ENCODE measurements around the gene RASSF3. TPM values are rescaled to one million over a fixed set of nuclear protein-coding genes. Genes with fewer than 3 reads are reported as not detected.
A peak's percentile ranks its signal among the peaks of the same experiment; 100 is the strongest.

RASSF3 gene
- total RNA-seq, 4 donors from 2014 or later, result 14.7 to 18.3 (median 16.7) TPM

DNA sequence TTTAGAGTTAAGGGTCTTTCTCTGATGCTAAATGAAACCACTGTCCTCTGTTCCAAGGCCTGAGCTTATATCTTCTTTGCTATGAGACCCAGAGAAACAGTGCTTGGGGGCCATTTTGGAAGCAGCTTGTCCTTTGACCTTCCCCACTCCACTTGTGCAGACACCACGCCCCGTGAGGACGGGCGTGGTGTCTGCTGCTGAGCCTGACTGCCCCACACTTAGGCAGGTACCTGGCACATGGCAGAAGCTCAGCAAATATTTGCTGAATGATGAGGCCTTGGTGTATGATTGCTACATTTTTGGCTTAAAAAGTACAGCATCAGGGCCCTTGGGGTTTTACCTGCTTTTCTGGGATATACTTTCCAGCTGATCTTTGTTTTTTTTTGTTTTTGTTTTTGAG is 69.9 kb downstream of the RASSF3 start:
- 87 to 94% methylated on average over 4 of the region's 4 CpGs for WGBS, 2 donors
- H3K4me1 ChIP-seq, result peaks cover 0 to 33% (median 21%) of the 10 kb centered on the region in 4 donors
- DNase-seq (ENCODE audit: low spot score in 2 of 2), result no peak
- H3K27ac ChIP-seq, result peak overlapping the region; percentile 1 to 78 (median 67)
- peaks cover 0 to 2% (median 0%) of the 10 kb centered on the region in 3 donors for H3K36me3 ChIP-seq
- no peaks in the 10 kb centered on the region for H3K9me3 ChIP-seq
- TF ChIP-seq POLR2A (IDR thresholded peaks at IDR 0.05) (no peak), EP300 (IDR thresholded peaks at IDR 0.05) (no peak)
- TF ChIP-seq, protein P1, sequence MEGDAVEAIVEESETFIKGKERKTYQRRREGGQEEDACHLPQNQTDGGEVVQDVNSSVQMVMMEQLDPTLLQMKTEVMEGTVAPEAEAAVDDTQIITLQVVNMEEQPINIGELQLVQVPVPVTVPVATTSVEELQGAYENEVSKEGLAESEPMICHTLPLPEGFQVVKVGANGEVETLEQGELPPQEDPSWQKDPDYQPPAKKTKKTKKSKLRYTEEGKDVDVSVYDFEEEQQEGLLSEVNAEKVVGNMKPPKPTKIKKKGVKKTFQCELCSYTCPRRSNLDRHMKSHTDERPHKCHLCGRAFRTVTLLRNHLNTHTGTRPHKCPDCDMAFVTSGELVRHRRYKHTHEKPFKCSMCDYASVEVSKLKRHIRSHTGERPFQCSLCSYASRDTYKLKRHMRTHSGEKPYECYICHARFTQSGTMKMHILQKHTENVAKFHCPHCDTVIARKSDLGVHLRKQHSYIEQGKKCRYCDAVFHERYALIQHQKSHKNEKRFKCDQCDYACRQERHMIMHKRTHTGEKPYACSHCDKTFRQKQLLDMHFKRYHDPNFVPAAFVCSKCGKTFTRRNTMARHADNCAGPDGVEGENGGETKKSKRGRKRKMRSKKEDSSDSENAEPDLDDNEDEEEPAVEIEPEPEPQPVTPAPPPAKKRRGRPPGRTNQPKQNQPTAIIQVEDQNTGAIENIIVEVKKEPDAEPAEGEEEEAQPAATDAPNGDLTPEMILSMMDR (IDR thresholded peaks at IDR 0.05), result no peak
- H3K4me3 ChIP-seq, result no peak overlapping the region
- H3K27me3 ChIP-seq, result no peaks in the 10 kb centered on the region

DNA sequence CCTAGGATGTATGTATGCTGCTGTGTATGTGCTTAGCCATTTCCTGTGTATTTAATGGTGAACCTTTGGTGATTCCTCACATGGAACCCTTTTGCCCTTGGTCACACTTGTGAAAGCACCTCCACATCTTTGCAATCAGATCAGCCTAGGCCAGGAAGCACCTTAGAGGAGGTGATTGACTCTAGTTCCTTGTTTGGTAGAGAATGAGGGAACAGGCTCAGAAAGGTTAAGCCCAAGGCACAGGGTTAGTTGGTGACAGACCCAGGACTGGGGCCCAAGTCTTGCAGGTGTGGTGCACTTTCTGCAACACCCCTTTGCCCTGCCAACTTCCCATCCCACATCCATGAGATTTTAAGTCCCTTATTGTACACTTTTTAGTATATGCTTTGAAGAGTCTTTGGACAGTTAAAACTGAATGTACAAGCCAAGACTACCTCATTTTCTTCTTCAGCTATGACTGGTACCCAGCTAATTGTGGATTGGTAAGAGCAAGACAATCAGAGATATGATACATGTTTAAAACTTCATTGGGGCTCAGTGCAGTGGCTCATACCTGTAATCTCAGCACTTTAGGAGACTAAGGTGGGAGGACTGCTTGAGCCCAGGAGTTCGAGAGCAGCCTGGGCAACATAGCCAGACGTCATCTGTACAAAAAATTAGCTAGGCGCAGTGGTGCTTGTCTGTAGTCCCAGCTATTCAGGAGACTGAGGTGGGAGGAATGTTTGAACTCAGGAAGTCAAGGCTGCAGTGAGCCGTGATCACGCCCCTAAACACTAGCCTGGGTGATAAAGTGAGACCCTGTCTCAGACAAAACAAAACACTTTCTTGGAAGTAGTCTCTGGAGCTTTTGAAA is 71.1 kb downstream of the RASSF3 start:
- no peak overlapping the region for H3K27ac ChIP-seq
- TF ChIP-seq, protein P1 (IDR thresholded peaks at IDR 0.05), result no peak
- TF ChIP-seq POLR2A (IDR thresholded peaks at IDR 0.05) (no peak), EP300 (IDR thresholded peaks at IDR 0.05) (no peak)
- H3K4me3 ChIP-seq, result no peak overlapping the region
- H3K27me3 ChIP-seq, result no peaks in the 10 kb centered on the region
- no peak for DNase-seq (ENCODE audit: low spot score in 2 of 2)
- peaks cover 0 to 11% (median 0%) of the 10 kb centered on the region in 3 donors for H3K36me3 ChIP-seq
- no peaks in the 10 kb centered on the region for H3K9me3 ChIP-seq
- peaks cover 0 to 27% (median 19%) of the 10 kb centered on the region in 4 donors for H3K4me1 ChIP-seq
- 93 to 95% methylated on average over 5 of the region's 5 CpGs for WGBS, 2 donors

DNA sequence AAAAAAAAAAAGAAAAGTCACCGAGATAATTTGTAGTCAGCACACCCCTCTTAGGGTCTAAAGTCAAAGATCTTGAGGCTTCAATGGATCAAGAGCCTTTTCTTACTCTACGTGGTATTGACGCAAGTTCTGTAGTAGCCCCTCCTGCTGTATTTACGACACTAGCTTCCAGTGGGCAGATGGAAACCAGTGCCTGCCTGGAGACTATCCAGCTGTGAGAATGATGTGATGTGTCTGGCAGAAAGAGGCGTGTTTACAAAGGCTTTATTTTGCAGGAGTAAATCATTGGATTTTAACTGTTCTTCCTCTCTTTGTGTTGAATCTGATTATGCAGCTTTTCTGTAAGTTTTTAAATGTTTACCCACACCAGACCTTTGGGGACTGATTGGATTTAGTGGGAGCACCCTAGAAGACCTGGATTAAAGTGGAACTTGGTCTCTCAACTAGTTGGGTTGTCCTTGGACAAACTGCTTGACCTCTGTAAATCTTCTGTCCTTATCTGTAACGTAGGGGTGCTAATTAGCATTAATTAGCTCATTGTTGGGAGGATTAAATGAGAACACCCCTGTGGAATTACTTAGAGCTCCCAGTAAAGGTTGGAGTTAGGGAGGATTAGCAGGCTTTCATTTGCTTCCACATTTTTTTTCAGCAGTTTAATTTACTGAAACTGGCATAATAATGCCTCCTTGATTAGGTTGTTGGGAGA is 72.4 kb downstream of the RASSF3 start:
- H3K27me3 ChIP-seq, result no peaks in the 10 kb centered on the region
- H3K4me3 ChIP-seq, result no peak overlapping the region
- 48 to 52% methylated on average over 6 of the region's 6 CpGs for WGBS, 2 donors
- peaks cover 0 to 17% (median 0%) of the 10 kb centered on the region in 3 donors for H3K36me3 ChIP-seq
- no peak for DNase-seq (ENCODE audit: low spot score in 2 of 2)
- H3K9me3 ChIP-seq, result no peaks in the 10 kb centered on the region
- H3K4me1 ChIP-seq, result peaks cover 0 to 31% (median 20%) of the 10 kb centered on the region in 4 donors
- TF ChIP-seq POLR2A (IDR thresholded peaks at IDR 0.05) (no peak), EP300 (IDR thresholded peaks at IDR 0.05) (peak; percentile 16 to 31)
- TF ChIP-seq, protein P1 (IDR thresholded peaks at IDR 0.05), result no peak
- H3K27ac ChIP-seq, result peak overlapping the region in 1 of 4 donors; percentile 4

DNA sequence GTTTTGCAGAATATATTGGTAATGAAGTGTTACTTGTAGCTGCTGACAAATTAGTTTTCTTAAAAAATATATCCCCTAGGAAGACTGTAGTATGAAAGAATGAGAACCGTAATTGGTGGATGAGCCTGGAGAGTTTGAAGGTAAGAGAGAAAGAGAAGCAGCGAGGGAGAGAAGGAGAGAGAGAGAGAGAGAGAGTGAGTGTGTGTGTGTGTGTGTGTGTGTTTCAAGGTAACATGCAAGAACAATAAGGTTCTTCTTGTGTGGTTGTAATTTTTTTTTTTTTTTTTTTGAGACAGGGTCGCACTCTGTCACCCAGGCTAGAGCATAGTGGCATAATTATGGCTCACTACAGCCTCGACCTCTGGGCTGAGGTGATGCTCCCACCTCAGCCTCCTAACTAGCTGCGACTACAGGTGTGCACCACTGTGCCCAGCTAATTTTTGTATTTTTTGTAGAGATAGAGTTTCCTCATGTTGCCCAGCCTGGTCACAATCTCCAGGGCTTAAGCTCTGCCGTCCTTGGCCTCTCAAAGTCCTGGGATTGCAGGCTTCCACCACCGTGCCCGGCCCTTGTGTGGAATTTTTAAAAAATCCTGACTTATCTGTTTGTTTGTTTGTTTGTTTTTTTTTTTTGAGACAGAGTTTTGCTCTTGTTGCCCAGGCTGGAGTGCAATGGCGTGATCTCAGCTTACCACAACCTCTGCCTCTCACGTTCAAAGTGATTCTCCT is 73.7 kb downstream of the RASSF3 start:
- 95 to 96% methylated on average over 10 of the region's 10 CpGs for WGBS, 2 donors
- Histone ChIP-seq H3K4me3 (no peak overlapping the region), H3K27ac (no peak overlapping the region), H3K9me3 (no peaks in the 10 kb centered on the region), H3K36me3 (peaks cover 0 to 17% (median 0%) of the 10 kb centered on the region in 3 donors), H3K4me1 (peaks cover 0 to 28% (median 20%) of the 10 kb centered on the region in 4 donors), H3K27me3 (no peaks in the 10 kb centered on the region)
- DNase-seq (ENCODE audit: low spot score in 2 of 2), result no peak
- TF ChIP-seq EP300 (IDR thresholded peaks at IDR 0.05) (no peak), POLR2A (IDR thresholded peaks at IDR 0.05) (no peak)
- TF ChIP-seq, protein P1 (IDR thresholded peaks at IDR 0.05), result no peak
